ENCODE data around the gene SLC5A11. TPM values are rescaled to one million over a fixed set of nuclear protein-coding genes. Genes with fewer than 3 reads are reported as not detected.

SLC5A11 gene
- total RNA-seq, 1 experiment from 2014 or later = 0.22 TPM

DNA sequence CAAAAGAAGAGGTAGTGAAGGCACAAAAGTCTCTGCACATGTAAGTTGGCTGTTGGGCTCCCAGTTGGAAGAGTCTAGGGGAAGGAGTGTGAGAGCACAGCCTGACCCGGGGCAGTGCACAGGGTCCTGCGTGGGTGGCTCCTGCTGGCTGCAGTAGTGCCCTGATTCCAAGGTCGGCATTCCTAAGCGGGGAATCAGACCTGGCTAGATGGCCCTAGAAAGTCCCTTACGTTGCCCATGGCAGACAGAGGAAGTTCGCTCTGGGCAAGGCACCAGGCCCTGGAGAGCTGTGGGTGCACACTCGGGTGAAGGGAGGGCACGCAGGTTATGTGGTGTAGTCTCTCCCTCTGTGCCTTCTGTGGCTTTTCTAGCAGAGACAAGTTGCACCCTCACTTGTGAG lies 22.8 kb upstream of the SLC5A11 start:
- H2BK5ac ChIP-seq (ENCODE audit: insufficient read length, low read length) = no peak overlapping the region
- no peak overlapping the region for H3K9ac ChIP-seq (ENCODE audit: extremely low read depth, insufficient read length, low read length)
- no peaks in the 10 kb centered on the region for H3K79me2 ChIP-seq (ENCODE audit: insufficient read depth, low read length)
- H2BK20ac ChIP-seq (ENCODE audit: low read depth, low read length, poor library complexity, severe bottlenecking) = no peak overlapping the region
- no peaks in the 10 kb centered on the region for H3K23me2 ChIP-seq (ENCODE audit: insufficient read length, low read depth, low read length, poor library complexity, severe bottlenecking)
- no peak overlapping the region for H3K4me2 ChIP-seq (ENCODE audit: insufficient read depth, insufficient read length, low read length)
- no peak overlapping the region for H3K27ac ChIP-seq (ENCODE audit: insufficient read length, low read depth, low read length)
- WGBS (ENCODE audit: extremely low coverage, insufficient read length, low lambda C conversion rate) = no CpG with 5 or more reads among the region's 8 CpGs
- H3K9me3 ChIP-seq (ENCODE audit: control insufficient read depth, low read depth, low read length) = no peaks in the 10 kb centered on the region
- no peak overlapping the region for H4K5ac ChIP-seq (ENCODE audit: insufficient read length, low read depth, low read length)
- H3K56ac ChIP-seq (ENCODE audit: insufficient read length, low read depth, low read length) = no peak overlapping the region
- H4K91ac ChIP-seq (ENCODE audit: insufficient read length, low read depth, low read length) = no peak overlapping the region
- no peak overlapping the region for H3K14ac ChIP-seq (ENCODE audit: insufficient read depth, low read length)
- no peaks in the 10 kb centered on the region for H3K79me1 ChIP-seq (ENCODE audit: insufficient read depth, low read depth, low read length, poor library complexity, severe bottlenecking)
- no peak overlapping the region for H2BK120ac ChIP-seq (ENCODE audit: low read depth, low read length, poor library complexity, severe bottlenecking)
- H3T11ph ChIP-seq (ENCODE audit: low read length) = no peak overlapping the region
- Mint-ChIP-seq H3K27me3 (ENCODE audit: low read depth) (no peaks in the 10 kb centered on the region), H3K4me3 (no peak overlapping the region), H3K36me3 (ENCODE audit: insufficient read depth in 1 of 3, low read depth in 3 of 3) (peaks cover 53 to 95% (median 94%) of the 10 kb centered on the region in 3 experiments; a peak in 6 of 7 replicates), H3K4me1 (no peaks in the 10 kb centered on the region), H3K27ac (peak overlapping the region in 1 of 3 experiments; percentile 79; a peak in 2 of 7 replicates), H3K9me3 (no peaks in the 10 kb centered on the region)
- no peak overlapping the region for H3K23ac ChIP-seq (ENCODE audit: insufficient read length, low read depth, low read length)
- H3K4ac ChIP-seq (ENCODE audit: low read depth, low read length) = no peak overlapping the region
- H3K18ac ChIP-seq (ENCODE audit: insufficient read length, low read depth, low read length) = no peak overlapping the region
- H4K8ac ChIP-seq (replicated peaks; ENCODE audit: insufficient read length, low read depth, low read length) = no peak overlapping the region
- H3K27me3 ChIP-seq (ENCODE audit: insufficient read depth, low read length) = no peaks in the 10 kb centered on the region
- H3K4me1 ChIP-seq (ENCODE audit: insufficient read depth, low read length) = no peaks in the 10 kb centered on the region
- no peak overlapping the region for H2BK12ac ChIP-seq (ENCODE audit: insufficient read length, low read depth, low read length)
- no peak overlapping the region for H2AFZ ChIP-seq (ENCODE audit: low read length)
- H2BK15ac ChIP-seq (ENCODE audit: low read depth, low read length) = no peak overlapping the region
- TF ChIP-seq, protein P1, sequence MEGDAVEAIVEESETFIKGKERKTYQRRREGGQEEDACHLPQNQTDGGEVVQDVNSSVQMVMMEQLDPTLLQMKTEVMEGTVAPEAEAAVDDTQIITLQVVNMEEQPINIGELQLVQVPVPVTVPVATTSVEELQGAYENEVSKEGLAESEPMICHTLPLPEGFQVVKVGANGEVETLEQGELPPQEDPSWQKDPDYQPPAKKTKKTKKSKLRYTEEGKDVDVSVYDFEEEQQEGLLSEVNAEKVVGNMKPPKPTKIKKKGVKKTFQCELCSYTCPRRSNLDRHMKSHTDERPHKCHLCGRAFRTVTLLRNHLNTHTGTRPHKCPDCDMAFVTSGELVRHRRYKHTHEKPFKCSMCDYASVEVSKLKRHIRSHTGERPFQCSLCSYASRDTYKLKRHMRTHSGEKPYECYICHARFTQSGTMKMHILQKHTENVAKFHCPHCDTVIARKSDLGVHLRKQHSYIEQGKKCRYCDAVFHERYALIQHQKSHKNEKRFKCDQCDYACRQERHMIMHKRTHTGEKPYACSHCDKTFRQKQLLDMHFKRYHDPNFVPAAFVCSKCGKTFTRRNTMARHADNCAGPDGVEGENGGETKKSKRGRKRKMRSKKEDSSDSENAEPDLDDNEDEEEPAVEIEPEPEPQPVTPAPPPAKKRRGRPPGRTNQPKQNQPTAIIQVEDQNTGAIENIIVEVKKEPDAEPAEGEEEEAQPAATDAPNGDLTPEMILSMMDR (conservative IDR thresholded peaks at IDR 0.05) = no peak
- H4K20me1 ChIP-seq (ENCODE audit: control insufficient read depth, insufficient read depth, insufficient read length) = peaks cover 2% of the 10 kb centered on the region
- no peak overlapping the region for H2AK5ac ChIP-seq (ENCODE audit: insufficient read length, low read length)
- DNase-seq = no peak

Measured in H9 (cell line).